HepG2 (cell line): ENCODE results near the gene KRTCAP2. TPM values are rescaled to one million over a fixed set of nuclear protein-coding genes. Genes with fewer than 3 reads are reported as not detected.

Experiments
- ATAC-seq: fragments of 200-7000 bp; cut with Tn5 transposase; 3 replicates; pipeline ENCODE4 v1.9.1; 2020; ENCODE audit warnings: mild to moderate bottlenecking, moderate library complexity
- BruUV-seq: library from RNA; stranded (reverse); fragments of 400-500 nt; replicated peaks from 2 replicates; lab custom pipeline; 2021; lab: Mats Ljungman, UMichigan
- CTCF ChIA-PET: fragments of 300-600 bp; formaldehyde crosslinking; extraction: SDS; loops from one replicate; lab custom pipeline; 2021; ENCODE audit warnings: low total read pairs, inconsistent platforms, low intra/inter-chr PET ratio; lab: Yijun Ruan, JAX
- POLR2A ChIA-PET: fragments of 350-600 bp; sonication (Branson Sonifier 250); formaldehyde crosslinking; loops from one replicate; lab custom pipeline; 2020; ENCODE audit warnings: antibody characterized with exemption, inconsistent platforms; lab: Yijun Ruan, JAX
- DNase-seq: peaks from one replicate; pipeline ENCODE4 v3.0.0-alpha.2; 2015; ENCODE audit warnings: low spot score
- FAIRE-seq: peaks from 3 replicates; lab custom pipeline; 2011; peaks lifted over from hg19 to GRCh38; lab: Jason Lieb, UNC
- H2AFZ ChIP-seq: one replicate; pipeline ENCODE4 v1.6.1; 2011; ENCODE audit warnings: low read length, inconsistent platforms
- H3K27ac ChIP-seq: fragments of 300-600 bp; 3 replicates; pipeline ENCODE4 v1.8.0; 2011; ENCODE audit warnings: mixed run types, mild to moderate bottlenecking, mixed read lengths, low read length, inconsistent platforms; ENCODE audit not compliant: insufficient read depth; ENCODE audit errors: extremely low read length
- H3K27me3 ChIP-seq, 2 experiments: fragments of 200-600 bp in 1 of 2; 2 replicates in 1 of 2; 3 replicates in 1 of 2; pipeline versions ENCODE4 v1.6.0 to v1.8.0; 2011; ENCODE audit warnings: low read length in 2 of 2, mild to moderate bottlenecking in 2 of 2, moderate library complexity in 2 of 2, inconsistent platforms in 1 of 2; ENCODE audit not compliant: insufficient read depth in 2 of 2, control insufficient read depth in 1 of 2
- H3K36me3 ChIP-seq, 2 experiments: fragments of 200-600 bp in 1 of 2; replicated peaks in 1 of 2; 2 replicates in 1 of 2; 3 replicates in 1 of 2; pipeline versions ENCODE4 v1.5.1 to v1.8.0; 2011; ENCODE audit warnings: low read length in 2 of 2, inconsistent platforms in 1 of 2; ENCODE audit not compliant: insufficient read depth in 2 of 2, control insufficient read depth in 1 of 2
- H3K4me1 ChIP-seq: 2 replicates; pipeline ENCODE4 v1.5.1; 2012; ENCODE audit warnings: low read length, inconsistent platforms; ENCODE audit not compliant: insufficient read depth
- H3K4me2 ChIP-seq: 2 replicates; pipeline ENCODE4 v1.6.0; 2011; ENCODE audit warnings: low read depth, low read length, inconsistent platforms
- H3K4me3 ChIP-seq, 3 experiments: fragments of 200-600 bp in 1 of 3; sonication (generic), shearing (Covaris generic) in 1 of 3; replicated peaks in 1 of 3; 2 replicates each; pipeline ENCODE4 v1.5.1; 2011 to 2016; ENCODE audit warnings: low read length in 3 of 3, inconsistent platforms in 2 of 3, low read depth in 2 of 3, mild to moderate bottlenecking in 2 of 3, control low read depth in 1 of 3, mixed read lengths in 1 of 3; ENCODE audit not compliant: insufficient read depth in 1 of 3
- H3K79me2 ChIP-seq: one replicate; pipeline ENCODE4 v1.6.1; 2011; ENCODE audit warnings: low read length, inconsistent platforms; ENCODE audit not compliant: insufficient read depth
- H3K9ac ChIP-seq: 2 replicates; pipeline ENCODE4 v1.6.0; 2011; ENCODE audit warnings: mild to moderate bottlenecking, low read depth, low read length, inconsistent platforms; ENCODE audit not compliant: insufficient read depth
- H3K9me3 ChIP-seq: 2 replicates; pipeline ENCODE4 v1.5.1; 2012; ENCODE audit warnings: mild to moderate bottlenecking, low read length
- H4K20me1 ChIP-seq: 2 replicates; pipeline ENCODE4 v1.6.0; 2011; ENCODE audit warnings: inconsistent platforms, mild to moderate bottlenecking, low read length, moderate library complexity; ENCODE audit not compliant: insufficient read depth
- HCFC1 ChIP-seq: fragments of 150-350 bp; IDR thresholded peaks from 2 replicates; pipeline ENCODE4 v1.6.1; 2014; ENCODE audit warnings: low read depth, low read length
- HNRNPL ChIP-seq: fragments of 200-400 bp; formaldehyde crosslinking; IDR thresholded peaks from 2 replicates; pipeline ENCODE4 v1.6.1; 2017; ENCODE audit warnings: mild to moderate bottlenecking, low read depth, low read length
- ZNF333 ChIP-seq: sonication (generic); formaldehyde crosslinking; IDR thresholded peaks from 2 replicates; pipeline ENCODE4 v1.4.0; 2020; ENCODE audit warnings: mild to moderate bottlenecking, missing genetic modification reagents, borderline replicate concordance
- ZNF772 ChIP-seq: sonication (generic); formaldehyde crosslinking; IDR thresholded peaks from 2 replicates; pipeline ENCODE4 v1.5.0; 2020; ENCODE audit warnings: mild to moderate bottlenecking, missing genetic modification reagents
- WGBS: methylation state at CpG from one replicate; pipeline ENCODE4 v1.1.6; 2017; ENCODE audit warnings: low lambda C conversion rate; 5-methylcytosine and 5-hydroxymethylcytosine counted together
- in situ Hi-C: cut with HindIII; loops from 2 replicates; pipeline ENCODE4 v1.10.0; 2017; ENCODE audit warnings: low pct_unique_long_range_greater_than_20kb; ENCODE audit not compliant: extremely low pct_ligation_motif_present
- intact Hi-C: fragments of 100-400 bp; cut with micrococcal nuclease; formaldehyde crosslinking; loops from one replicate; pipeline ENCODE4 v1.10.0; 2022; ENCODE audit not compliant: unreplicated experiment
- polyA plus RNA-seq, 8 experiments: library from polyadenylated mRNA; depleted of rRNA in 3 of 8; stranded (reverse) in 7 of 8; unstranded in 1 of 8; fragments of >200 nt; fragmentation: Illumina TruSeq in 4 of 8; extraction: Trizol in 4 of 8; gene quantifications; 2 replicates each; pipeline versions ENCODE4 v1.2.1 to v1.2.3, GENCODE V29; 2011 to 2016; ENCODE audit warnings: low read depth in 4 of 8, missing spikeins in 1 of 8, mixed read lengths in 1 of 8; ENCODE audit not compliant: insufficient read depth in 1 of 8
- total RNA-seq, 5 experiments: library from RNA; depleted of rRNA; stranded (reverse); fragments of >200 nt; fragmentation: Illumina TruSeq; extraction: Trizol; gene quantifications; 2 replicates each; pipeline ENCODE4 v1.2.3, GENCODE V29; 2016; ENCODE audit warnings: low read depth in 1 of 5
- TF ChIP-seq, protein P1 (sequence below): sonication (generic); formaldehyde crosslinking; IDR thresholded peaks from 2 replicates; pipeline ENCODE4 v1.5.1; 2020; ENCODE audit warnings: mild to moderate bottlenecking, missing genetic modification reagents, moderate library complexity

Gene KRTCAP2
- total and polyA plus RNA-seq, 2 of the 13 experiments (the other 11 are each of a cell fraction or from before 2014, with no cell fraction given) = 77.3 to 79.4 TPM

DNA sequence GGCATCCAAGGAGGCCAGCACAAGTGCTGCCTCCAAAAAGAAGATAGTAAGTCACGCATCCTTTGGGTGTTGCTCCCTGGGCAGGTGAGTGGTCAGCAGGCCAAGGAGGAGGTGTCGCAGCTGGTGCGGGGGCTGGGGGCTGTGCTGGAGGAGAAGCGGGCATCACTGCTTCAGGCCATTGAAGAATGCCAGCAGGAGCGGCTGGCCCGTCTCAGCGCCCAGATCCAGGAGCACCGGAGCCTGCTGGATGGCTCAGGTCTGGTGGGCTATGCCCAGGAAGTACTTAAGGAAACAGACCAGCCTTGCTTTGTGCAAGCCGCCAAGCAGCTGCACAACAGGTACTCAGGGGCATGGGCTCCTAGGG, 4.8 kb upstream of the KRTCAP2 start:
- POLR2A ChIA-PET = interaction anchor here (0.9 to 1.3 kb wide), 4 partner anchors 16 to 52 kb away, joined by 3 to 5 read pairs (median 4); partner anchors contain the start of gene SLC50A1
- H3K9ac ChIP-seq = peak overlapping the region; percentile 34
- no peak overlapping the region for H3K27ac ChIP-seq
- in situ Hi-C loops (no loop called here), intact Hi-C loops (no loop called here)
- H3K9me3 ChIP-seq = no peaks in the 10 kb centered on the region
- peak overlapping the region; percentile 26 to 69 (median 50) for H3K4me3 ChIP-seq
- no TSS peak for BruUV-seq
- no peaks in the 10 kb centered on the region for H4K20me1 ChIP-seq
- TF ChIP-seq HNRNPL (0 out of 2 replicates have a peak, but pooled peaks have one; percentile 32), HCFC1 (no peak), ZNF333 (CRISPR knock-in tag) (no peak)
- WGBS = 92% methylated on average over 9 of the region's 9 CpGs
- peak overlapping the region; percentile 76 for H3K4me2 ChIP-seq
- peaks cover 2 to 10% of the 10 kb centered on the region in 2 experiments; a peak in 2 of 5 replicates for H3K27me3 ChIP-seq
- CTCF ChIA-PET = interaction anchor here (1.4 kb wide), 1 partner anchor 16 kb away, joined by 4 read pairs; no protein-coding TSS in a partner anchor
- ATAC-seq (no peak), DNase-seq (no peak), FAIRE-seq (no peak)
- H2AFZ ChIP-seq = no peak overlapping the region
- no peaks in the 10 kb centered on the region for H3K36me3 ChIP-seq
- H3K4me1 ChIP-seq = peaks cover 43% of the 10 kb centered on the region
- H3K79me2 ChIP-seq = no peaks in the 10 kb centered on the region

DNA sequence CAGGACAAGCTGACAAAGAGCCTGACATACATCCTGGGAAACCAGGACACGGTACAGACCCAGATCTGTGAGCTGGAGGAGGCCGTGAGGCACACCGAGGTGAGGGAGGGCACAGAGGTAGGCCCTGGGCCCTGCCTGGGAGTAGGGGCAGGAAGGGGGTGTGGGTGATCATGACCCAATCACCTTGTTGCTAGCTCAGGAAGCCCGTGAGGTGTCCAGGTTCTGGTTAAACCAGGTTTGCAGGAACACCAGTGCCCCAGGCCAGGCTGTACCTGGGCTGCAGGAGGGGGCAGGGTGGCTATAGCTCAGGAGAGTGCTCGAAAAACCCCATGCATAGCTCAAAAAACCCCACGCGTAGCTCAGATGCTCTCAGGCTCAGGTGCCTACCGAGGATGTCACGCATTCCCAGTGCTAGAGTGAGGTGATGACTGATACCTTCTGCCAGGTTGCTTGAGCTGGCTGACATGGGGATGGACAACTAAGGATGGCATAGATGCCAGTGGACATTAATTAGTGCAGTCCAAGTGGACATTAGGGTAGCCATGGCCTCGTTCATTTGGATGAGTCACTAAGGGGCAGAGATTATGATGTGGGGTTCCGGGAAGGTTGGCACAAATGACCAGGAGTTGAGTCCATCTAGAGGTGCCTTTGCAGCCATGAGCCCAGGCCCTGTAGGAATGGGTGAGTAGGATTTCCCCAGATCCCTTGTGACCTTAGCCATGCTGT, 4.3 kb upstream of the KRTCAP2 start:
- DNase-seq = no peak
- H3K9me3 ChIP-seq = no peaks in the 10 kb centered on the region
- no peak overlapping the region for H3K27ac ChIP-seq
- H3K4me2 ChIP-seq = peak overlapping the region; percentile 76
- H3K79me2 ChIP-seq = peaks cover 4% of the 10 kb centered on the region
- WGBS = 19% methylated on average over 6 of the region's 11 CpGs
- H2AFZ ChIP-seq = no peak overlapping the region
- H3K4me1 ChIP-seq = peaks cover 44% of the 10 kb centered on the region
- H4K20me1 ChIP-seq = no peaks in the 10 kb centered on the region
- ChIA-PET CTCF (interaction anchor here (1.2 to 1.4 kb wide), 3 partner anchors 16 to 49 kb away, joined by 4 to 12 read pairs (median 6); no protein-coding TSS in a partner anchor), POLR2A (interaction anchor here (0.8 to 0.9 kb wide), 2 partner anchors 16 to 42 kb away, joined by 3 to 4 read pairs; partner anchors contain the start of gene SLC50A1)
- in situ Hi-C loops (no loop called here), intact Hi-C loops (no loop called here)
- FAIRE-seq = no peak
- BruUV-seq = no TSS peak
- no peaks in the 10 kb centered on the region for H3K36me3 ChIP-seq
- ATAC-seq = no peak
- peaks cover 2 to 9% of the 10 kb centered on the region in 2 experiments; a peak in 2 of 5 replicates for H3K27me3 ChIP-seq
- no peak for TF ChIP-seq ZNF772 (CRISPR knock-in tag)
- TF ChIP-seq, protein P1, sequence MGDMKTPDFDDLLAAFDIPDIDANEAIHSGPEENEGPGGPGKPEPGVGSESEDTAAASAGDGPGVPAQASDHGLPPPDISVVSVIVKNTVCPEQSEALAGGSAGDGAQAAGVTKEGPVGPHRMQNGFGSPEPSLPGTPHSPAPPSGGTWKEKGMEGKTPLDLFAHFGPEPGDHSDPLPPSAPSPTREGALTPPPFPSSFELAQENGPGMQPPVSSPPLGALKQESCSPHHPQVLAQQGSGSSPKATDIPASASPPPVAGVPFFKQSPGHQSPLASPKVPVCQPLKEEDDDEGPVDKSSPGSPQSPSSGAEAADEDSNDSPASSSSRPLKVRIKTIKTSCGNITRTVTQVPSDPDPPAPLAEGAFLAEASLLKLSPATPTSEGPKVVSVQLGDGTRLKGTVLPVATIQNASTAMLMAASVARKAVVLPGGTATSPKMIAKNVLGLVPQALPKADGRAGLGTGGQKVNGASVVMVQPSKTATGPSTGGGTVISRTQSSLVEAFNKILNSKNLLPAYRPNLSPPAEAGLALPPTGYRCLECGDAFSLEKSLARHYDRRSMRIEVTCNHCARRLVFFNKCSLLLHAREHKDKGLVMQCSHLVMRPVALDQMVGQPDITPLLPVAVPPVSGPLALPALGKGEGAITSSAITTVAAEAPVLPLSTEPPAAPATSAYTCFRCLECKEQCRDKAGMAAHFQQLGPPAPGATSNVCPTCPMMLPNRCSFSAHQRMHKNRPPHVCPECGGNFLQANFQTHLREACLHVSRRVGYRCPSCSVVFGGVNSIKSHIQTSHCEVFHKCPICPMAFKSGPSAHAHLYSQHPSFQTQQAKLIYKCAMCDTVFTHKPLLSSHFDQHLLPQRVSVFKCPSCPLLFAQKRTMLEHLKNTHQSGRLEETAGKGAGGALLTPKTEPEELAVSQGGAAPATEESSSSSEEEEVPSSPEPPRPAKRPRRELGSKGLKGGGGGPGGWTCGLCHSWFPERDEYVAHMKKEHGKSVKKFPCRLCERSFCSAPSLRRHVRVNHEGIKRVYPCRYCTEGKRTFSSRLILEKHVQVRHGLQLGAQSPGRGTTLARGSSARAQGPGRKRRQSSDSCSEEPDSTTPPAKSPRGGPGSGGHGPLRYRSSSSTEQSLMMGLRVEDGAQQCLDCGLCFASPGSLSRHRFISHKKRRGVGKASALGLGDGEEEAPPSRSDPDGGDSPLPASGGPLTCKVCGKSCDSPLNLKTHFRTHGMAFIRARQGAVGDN (CRISPR knock-in tag) = 0 out of 2 replicates have a peak, but pooled peaks have one; percentile 3
- H3K9ac ChIP-seq = no peak overlapping the region
- peak overlapping the region in 1 of 3 experiments; percentile 69; a peak in 2 of 6 replicates for H3K4me3 ChIP-seq
